Activated CD8-positive, alpha-beta memory T cell treated with anti-CD3 and anti-CD28 coated beads for 24 hours (primary cell): ENCODE measurements around the gene TMEM79.

Experiments used
- DNase-seq: peaks from one replicate; pipeline ENCODE4 v3.0.0-alpha.2; 2020

Gene TMEM79

GRCh38 chr1:156284112-156284511 lies at the start of gene TMEM79:
TMEM79 (plus strand) TSS chr1:156284325; CDS start chr1:156285227, 902 bp downstream.
- no peak for DNase-seq

- DNase-seq, result no peak
Observed at GRCh38 chr1:156236164-156236563, 48.0 kb upstream of the TMEM79 start.

- no peak for DNase-seq
Observed at GRCh38 chr1:156238248-156238647, 45.9 kb upstream of the TMEM79 start.

- DNase-seq, result no peak
Observed at GRCh38 chr1:156241311-156241811, 42.8 kb upstream of the TMEM79 start.

GRCh38 chr1:156241926-156242325 lies 42.2 kb upstream of the TMEM79 start, which contains the start of gene BGLAP:
BGLAP (plus strand) TSS chr1:156242184; CDS start chr1:156242232, 48 bp downstream.
- DNase-seq, result no peak

- no peak for DNase-seq
Observed at GRCh38 chr1:156242738-156243137, 41.4 kb upstream of the TMEM79 start.

- no peak for DNase-seq
Observed at GRCh38 chr1:156244126-156244525, 40.0 kb upstream of the TMEM79 start.

- DNase-seq, result no peak
Observed at GRCh38 chr1:156244712-156245111, 39.4 kb upstream of the TMEM79 start.

GRCh38 chr1:156245451-156246232 lies 38.5 kb upstream of the TMEM79 start:
- DNase-seq, result peak; percentile 82

- DNase-seq, result peak; percentile 63
Observed at GRCh38 chr1:156246241-156246780, 37.8 kb upstream of the TMEM79 start.

GRCh38 chr1:156246781-156247459 lies 37.2 kb upstream of the TMEM79 start:
- DNase-seq, result peak; percentile 62

GRCh38 chr1:156247460-156248322 lies 36.4 kb upstream of the TMEM79 start, which contains the start of gene PAQR6:
PAQR6 (minus strand) TSS chr1:156248056; CDS start chr1:156246731, 1,325 bp downstream.
- DNase-seq, result peak; percentile 65

GRCh38 chr1:156248323-156248683 lies 35.8 kb upstream of the TMEM79 start:
- no peak for DNase-seq

GRCh38 chr1:156249593-156249992 lies 34.5 kb upstream of the TMEM79 start:
- DNase-seq, result no peak

GRCh38 chr1:156251527-156251926 lies 32.6 kb upstream of the TMEM79 start:
- no peak for DNase-seq

- no peak for DNase-seq
Observed at GRCh38 chr1:156253634-156254033, 30.5 kb upstream of the TMEM79 start.

- no peak for DNase-seq
Observed at GRCh38 chr1:156257711-156258110, 26.4 kb upstream of the TMEM79 start.

- DNase-seq, result no peak
Observed at GRCh38 chr1:156258859-156259258, 25.3 kb upstream of the TMEM79 start.

- no peak for DNase-seq
Observed at GRCh38 chr1:156259805-156260204, 24.3 kb upstream of the TMEM79 start.

GRCh38 chr1:156260896-156261295 lies 23.2 kb upstream of the TMEM79 start:
- DNase-seq, result no peak

GRCh38 chr1:156262461-156263287 lies 21.5 kb upstream of the TMEM79 start:
- DNase-seq, result no peak

- no peak for DNase-seq
Observed at GRCh38 chr1:156263288-156263655, 20.9 kb upstream of the TMEM79 start.
